BE2C (cell line): ENCODE results near the gene KSR1.
A peak's percentile ranks its signal among the peaks of the same experiment; 100 is the strongest.

Source experiments
- DNase-seq: peaks from one replicate; pipeline ENCODE4 v3.0.0-alpha.2; 2020
- H3K27me3 ChIP-seq: fragments of 250-450 bp; sonication (Bioruptor Pico); 2 replicates; pipeline ENCODE4 v1.5.1; 2020; ENCODE audit warnings: mild to moderate bottlenecking
- H3K36me3 ChIP-seq: fragments of 250-450 bp; sonication (Bioruptor Pico); 2 replicates; pipeline ENCODE4 v1.5.1; 2020; ENCODE audit warnings: mild to moderate bottlenecking
- H3K4me1 ChIP-seq: fragments of 250-450 bp; sonication (Bioruptor Pico); 2 replicates; pipeline ENCODE4 v1.5.1; 2020
- H3K4me3 ChIP-seq: 2 replicates; pipeline ENCODE4 v1.5.1; 2011; ENCODE audit warnings: low read depth, low read length
- H3K9me3 ChIP-seq: fragments of 250-450 bp; sonication (Bioruptor Pico); 2 replicates; pipeline ENCODE4 v1.5.1; 2020
- TF ChIP-seq, protein P1 (sequence below): IDR thresholded peaks from 2 replicates; pipeline ENCODE4 v1.5.1; 2012; ENCODE audit warnings: mild to moderate bottlenecking, low read depth, low read length

The KSR1 gene

DNA sequence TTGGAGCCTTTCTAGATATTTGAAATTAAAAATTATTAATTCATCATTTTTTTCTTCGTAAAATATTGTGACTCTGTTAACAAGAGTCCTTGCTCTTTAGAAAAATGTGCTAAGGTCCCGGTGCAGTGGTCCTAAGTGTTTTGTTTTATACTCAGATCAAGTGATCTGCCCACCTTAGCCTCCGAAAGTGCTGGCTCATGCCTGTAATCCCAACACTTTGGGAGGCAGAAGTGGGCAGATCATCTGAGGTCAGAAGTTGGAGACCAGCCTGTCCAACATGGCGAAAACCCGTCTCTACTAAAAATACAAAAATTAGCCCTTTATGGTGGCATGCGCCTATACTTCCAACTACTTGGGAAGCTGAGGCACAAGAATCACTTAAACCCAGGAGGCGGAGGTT lies 92.1 kb downstream of the KSR1 start:
- no peaks in the 10 kb centered on the region for H3K36me3 ChIP-seq
- H3K9me3 ChIP-seq, result no peaks in the 10 kb centered on the region
- no peaks in the 10 kb centered on the region for H3K27me3 ChIP-seq
- H3K4me1 ChIP-seq, result no peaks in the 10 kb centered on the region
- DNase-seq, result no peak
- TF ChIP-seq, protein P1, sequence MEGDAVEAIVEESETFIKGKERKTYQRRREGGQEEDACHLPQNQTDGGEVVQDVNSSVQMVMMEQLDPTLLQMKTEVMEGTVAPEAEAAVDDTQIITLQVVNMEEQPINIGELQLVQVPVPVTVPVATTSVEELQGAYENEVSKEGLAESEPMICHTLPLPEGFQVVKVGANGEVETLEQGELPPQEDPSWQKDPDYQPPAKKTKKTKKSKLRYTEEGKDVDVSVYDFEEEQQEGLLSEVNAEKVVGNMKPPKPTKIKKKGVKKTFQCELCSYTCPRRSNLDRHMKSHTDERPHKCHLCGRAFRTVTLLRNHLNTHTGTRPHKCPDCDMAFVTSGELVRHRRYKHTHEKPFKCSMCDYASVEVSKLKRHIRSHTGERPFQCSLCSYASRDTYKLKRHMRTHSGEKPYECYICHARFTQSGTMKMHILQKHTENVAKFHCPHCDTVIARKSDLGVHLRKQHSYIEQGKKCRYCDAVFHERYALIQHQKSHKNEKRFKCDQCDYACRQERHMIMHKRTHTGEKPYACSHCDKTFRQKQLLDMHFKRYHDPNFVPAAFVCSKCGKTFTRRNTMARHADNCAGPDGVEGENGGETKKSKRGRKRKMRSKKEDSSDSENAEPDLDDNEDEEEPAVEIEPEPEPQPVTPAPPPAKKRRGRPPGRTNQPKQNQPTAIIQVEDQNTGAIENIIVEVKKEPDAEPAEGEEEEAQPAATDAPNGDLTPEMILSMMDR, result no peak
- no peak overlapping the region for H3K4me3 ChIP-seq

DNA sequence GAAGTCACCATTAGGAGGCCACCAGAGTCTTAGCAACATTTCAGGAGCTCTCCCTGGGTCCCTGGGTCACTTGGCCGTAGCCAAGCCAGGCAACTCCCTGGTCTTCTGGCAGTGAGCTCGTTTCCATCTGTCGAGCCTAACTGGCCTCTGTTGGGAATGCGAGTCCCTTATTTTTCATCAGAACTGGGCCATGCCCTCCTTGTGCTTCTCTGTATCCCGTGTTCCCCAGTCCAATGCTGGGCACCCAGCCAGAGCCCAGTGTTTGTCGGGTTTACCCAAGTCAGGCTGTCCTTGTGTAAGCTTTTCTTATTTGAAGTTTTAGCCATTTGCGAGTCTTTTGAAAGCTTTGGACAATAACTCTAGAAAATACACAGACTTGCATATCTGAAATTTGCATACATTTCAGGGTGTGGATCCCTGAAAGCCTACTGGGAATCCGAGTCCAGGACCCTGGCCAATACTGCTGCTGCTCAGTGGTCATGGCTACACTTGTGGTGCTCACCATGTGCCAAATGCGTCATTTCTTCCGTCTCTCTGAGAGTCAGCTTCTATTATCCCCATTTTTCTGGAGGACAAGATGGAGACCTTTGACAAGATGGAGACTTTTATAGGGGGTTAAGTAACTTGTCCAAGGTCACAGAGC lies 93.1 kb downstream of the KSR1 start:
- no peaks in the 10 kb centered on the region for H3K9me3 ChIP-seq
- TF ChIP-seq, protein P1, result no peak
- no peaks in the 10 kb centered on the region for H3K4me1 ChIP-seq
- H3K4me3 ChIP-seq, result no peak overlapping the region
- H3K36me3 ChIP-seq, result no peaks in the 10 kb centered on the region
- no peaks in the 10 kb centered on the region for H3K27me3 ChIP-seq
- no peak for DNase-seq

DNA sequence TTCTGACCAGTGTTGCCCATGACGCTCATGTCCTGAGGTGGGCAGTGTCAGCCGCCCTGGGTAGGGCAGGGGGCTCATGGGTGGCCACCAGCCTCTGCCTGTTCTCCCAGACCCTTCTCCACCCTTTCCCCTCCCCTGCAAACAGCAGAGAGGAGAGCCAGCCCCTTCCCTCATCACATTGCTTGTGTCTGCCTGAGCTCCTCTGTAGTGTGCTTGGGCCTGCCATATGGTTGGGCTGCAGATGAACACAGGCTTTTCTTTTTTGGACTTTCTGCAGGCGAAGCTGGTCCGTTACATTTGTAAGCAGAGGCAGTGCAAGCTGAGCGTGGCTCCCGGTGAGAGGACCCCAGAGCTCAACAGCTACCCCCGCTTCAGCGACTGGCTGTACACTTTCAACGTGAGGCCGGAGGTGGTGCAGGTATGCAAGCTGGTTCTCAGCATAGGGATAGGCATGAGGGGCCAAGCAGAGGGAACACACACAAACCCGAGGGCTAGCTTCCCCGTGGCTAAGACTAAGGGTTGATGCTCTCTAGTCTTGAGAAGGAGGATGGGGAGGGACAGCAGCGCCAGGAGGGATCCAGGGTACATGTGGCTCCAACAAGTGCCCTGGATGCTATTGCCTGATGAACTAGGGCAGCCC lies 94.2 kb downstream of the KSR1 start:
- no peaks in the 10 kb centered on the region for H3K4me1 ChIP-seq
- DNase-seq, result no peak
- no peaks in the 10 kb centered on the region for H3K27me3 ChIP-seq
- no peak overlapping the region for H3K4me3 ChIP-seq
- H3K36me3 ChIP-seq, result no peaks in the 10 kb centered on the region
- H3K9me3 ChIP-seq, result no peaks in the 10 kb centered on the region
- TF ChIP-seq, protein P1, result no peak

DNA sequence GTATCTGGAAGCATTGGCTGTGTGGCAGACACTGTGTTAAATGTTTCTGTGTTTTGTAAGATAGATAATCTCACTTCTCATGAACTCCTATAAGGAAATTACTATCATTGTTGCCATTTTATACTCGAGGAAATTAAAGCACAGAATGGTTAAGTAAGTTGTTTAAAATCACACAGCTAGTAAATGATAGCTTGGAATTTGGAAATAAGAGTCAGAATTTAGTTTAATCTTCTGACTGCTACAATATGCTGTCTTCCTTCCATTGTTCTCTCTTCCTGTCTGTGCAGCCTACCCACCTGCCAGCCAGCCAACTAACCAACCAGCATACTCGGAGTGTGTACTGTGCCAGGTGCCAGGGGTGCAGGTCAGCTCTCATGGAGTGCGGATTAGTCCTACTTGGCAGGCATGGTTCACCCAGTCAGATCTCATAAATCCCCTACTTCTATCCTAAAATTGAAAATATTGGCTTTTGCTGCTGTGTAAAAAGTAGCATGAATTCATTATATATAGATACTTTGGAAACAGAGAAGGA lies 94.8 kb downstream of the KSR1 start:
- TF ChIP-seq, protein P1, result no peak
- DNase-seq, result no peak
- Histone ChIP-seq H3K27me3 (no peaks in the 10 kb centered on the region), H3K4me1 (no peaks in the 10 kb centered on the region), H3K4me3 (no peak overlapping the region), H3K9me3 (no peaks in the 10 kb centered on the region), H3K36me3 (no peaks in the 10 kb centered on the region)

DNA sequence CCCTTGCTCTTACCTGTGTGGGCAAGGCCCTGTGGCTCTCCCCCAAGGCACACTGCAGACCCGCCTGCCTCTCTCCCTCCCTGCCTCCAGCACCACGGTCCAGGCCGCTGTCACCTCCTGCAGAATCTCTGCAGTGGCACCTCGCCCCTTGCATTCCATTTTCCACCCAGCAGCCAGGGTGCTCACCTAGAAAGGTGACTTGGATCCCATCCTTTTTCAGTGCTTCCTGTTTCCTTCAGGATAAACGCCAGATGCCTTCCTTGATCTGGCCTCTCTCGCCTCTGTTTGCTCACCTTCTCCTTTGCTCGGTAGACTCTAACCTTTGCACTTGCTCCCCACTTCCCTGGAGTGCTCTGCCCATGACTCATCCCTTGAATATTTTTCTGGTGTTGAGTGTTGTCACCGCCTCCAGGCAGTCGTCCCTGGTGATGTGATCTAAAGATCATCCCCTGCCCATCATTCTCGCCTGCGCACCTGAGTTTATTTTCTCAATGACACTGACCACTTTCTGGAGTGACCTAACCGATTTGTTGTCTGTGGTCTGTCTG lies 95.5 kb downstream of the KSR1 start:
- TF ChIP-seq, protein P1, result no peak
- Histone ChIP-seq H3K27me3 (no peaks in the 10 kb centered on the region), H3K9me3 (no peaks in the 10 kb centered on the region), H3K36me3 (no peaks in the 10 kb centered on the region), H3K4me1 (no peaks in the 10 kb centered on the region), H3K4me3 (no peak overlapping the region)
- DNase-seq, result no peak

DNA sequence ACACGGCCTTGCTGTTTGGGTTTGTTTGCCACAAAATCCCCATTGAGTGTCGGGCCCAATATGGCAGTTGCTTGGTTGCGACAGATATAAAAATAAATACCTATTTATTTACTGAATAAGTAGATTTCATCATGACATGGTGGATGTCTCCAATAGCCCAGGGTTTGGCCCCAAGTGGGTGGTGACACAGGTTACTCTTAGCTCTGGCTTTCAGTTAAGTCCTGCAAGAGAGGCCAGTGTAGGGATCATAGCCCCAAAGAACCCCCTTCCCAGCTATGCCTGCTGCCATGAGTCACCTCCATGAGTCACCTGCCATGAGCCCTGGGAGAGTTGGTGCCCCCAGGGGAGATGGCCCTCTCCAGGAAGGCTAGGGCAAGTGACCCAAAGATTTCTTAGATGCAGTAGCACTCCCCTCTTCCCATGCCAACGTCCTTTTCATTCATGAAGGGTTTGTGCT lies 96.1 kb downstream of the KSR1 start:
- H3K36me3 ChIP-seq, result no peaks in the 10 kb centered on the region
- H3K27me3 ChIP-seq, result no peaks in the 10 kb centered on the region
- no peak overlapping the region for H3K4me3 ChIP-seq
- H3K4me1 ChIP-seq, result no peaks in the 10 kb centered on the region
- no peaks in the 10 kb centered on the region for H3K9me3 ChIP-seq
- DNase-seq, result peak; percentile 25
- TF ChIP-seq, protein P1, result no peak
